IMR-90 (cell line): Measurements from ENCODE around the gene RAD21L1. TPM values are rescaled to one million over a fixed set of nuclear protein-coding genes. Genes with fewer than 3 reads are reported as not detected.
A peak's percentile ranks its signal among the peaks of the same experiment; 100 is the strongest.

Experiments used
- ATAC-seq: fragments of 200-7000 bp; cut with Tn5 transposase; 2 replicates; pipeline ENCODE4 v1.9.1; 2020; ENCODE audit warnings: low read depth, mild to moderate bottlenecking, moderate library complexity
- BruUV-seq: library from RNA; stranded (reverse); fragments of 400-500 nt; replicated peaks from 2 replicates; lab custom pipeline; 2021; lab: Mats Ljungman, UMichigan
- CTCF ChIA-PET: fragments of 300-600 bp; formaldehyde crosslinking; extraction: SDS; loops from one replicate; lab custom pipeline; 2021; ENCODE audit warnings: antibody characterized with exemption; lab: Yijun Ruan, JAX
- POLR2A ChIA-PET: fragments of 300-600 bp; sonication (Branson Sonifier 250); formaldehyde crosslinking; loops from one replicate; lab custom pipeline; 2022; ENCODE audit warnings: antibody characterized with exemption; ENCODE audit not compliant: unreplicated experiment; lab: Charles Lee
- DNase-seq: peaks from one replicate; pipeline ENCODE4 v3.0.0; 2013
- H2AFZ ChIP-seq: replicated peaks from 2 replicates; pipeline ENCODE3; 2013; ENCODE audit warnings: low read length, mild to moderate bottlenecking; ENCODE audit not compliant: poor library complexity
- H2AK5ac ChIP-seq: 2 replicates; pipeline ENCODE4 v1.6.1; 2013; ENCODE audit warnings: low read depth, low read length, inconsistent platforms
- H2AK9ac ChIP-seq: replicated peaks from 2 replicates; pipeline ENCODE3; 2013; ENCODE audit warnings: mild to moderate bottlenecking, low read depth, low read length, moderate library complexity; ENCODE audit not compliant: poor library complexity
- H2BK120ac ChIP-seq: 2 replicates; pipeline ENCODE4 v1.6.1; 2013; ENCODE audit warnings: low read depth, low read length, inconsistent platforms
- H2BK15ac ChIP-seq: 3 replicates; pipeline ENCODE4 v1.6.1; 2013; ENCODE audit warnings: low read depth, low read length, inconsistent platforms
- H2BK20ac ChIP-seq: 2 replicates; pipeline ENCODE4 v1.6.1; 2013; ENCODE audit warnings: low read depth, mild to moderate bottlenecking, inconsistent platforms, low read length, moderate library complexity
- H2BK5ac ChIP-seq: 2 replicates; pipeline ENCODE4 v1.6.1; 2013; ENCODE audit warnings: mild to moderate bottlenecking, low read depth, low read length, inconsistent platforms; ENCODE audit not compliant: poor library complexity, severe bottlenecking
- H3K14ac ChIP-seq: replicated peaks from 2 replicates; pipeline ENCODE4 v1.6.1; 2013; ENCODE audit warnings: low read depth, low read length, inconsistent platforms
- H3K18ac ChIP-seq: 2 replicates; pipeline ENCODE4 v1.6.1; 2013; ENCODE audit warnings: low read depth, low read length, control low read depth
- H3K23ac ChIP-seq: 2 replicates; pipeline ENCODE4 v1.6.1; 2013; ENCODE audit warnings: low read depth, low read length, inconsistent platforms
- H3K27ac ChIP-seq: 2 replicates; pipeline ENCODE4 v1.5.1; 2013; ENCODE audit warnings: mild to moderate bottlenecking, control low read depth, low read length; ENCODE audit not compliant: insufficient read depth
- H3K27me3 ChIP-seq: 2 replicates; pipeline ENCODE4 v1.6.1; 2013; ENCODE audit warnings: low read length; ENCODE audit not compliant: control insufficient read depth, insufficient read depth
- H3K36me3 ChIP-seq: 2 replicates; pipeline ENCODE4 v1.6.1; 2013; ENCODE audit warnings: low read length, mixed read lengths; ENCODE audit not compliant: control insufficient read depth, insufficient read depth
- H3K4ac ChIP-seq: 2 replicates; pipeline ENCODE4 v1.6.1; 2013; ENCODE audit warnings: low read depth, low read length, inconsistent platforms
- H3K4me1 ChIP-seq: 2 replicates; pipeline ENCODE4 v1.6.1; 2013; ENCODE audit warnings: low read length, mixed read lengths; ENCODE audit not compliant: control insufficient read depth, insufficient read depth
- H3K4me2 ChIP-seq: 2 replicates; pipeline ENCODE4 v1.6.1; 2013; ENCODE audit warnings: low read depth, mild to moderate bottlenecking, control low read depth, low read length, moderate library complexity
- H3K4me3 ChIP-seq: 2 replicates; pipeline ENCODE4 v1.5.1; 2013; ENCODE audit warnings: low read depth, mild to moderate bottlenecking, control low read depth, low read length, moderate library complexity; ENCODE audit not compliant: insufficient read depth
- H3K56ac ChIP-seq: 2 replicates; pipeline ENCODE4 v1.6.1; 2013; ENCODE audit warnings: low read length, inconsistent platforms; ENCODE audit not compliant: insufficient read depth; ENCODE audit errors: extremely low read depth
- H3K79me1 ChIP-seq, 2 experiments: 2 replicates each; pipeline ENCODE4 v1.6.1; 2013; ENCODE audit warnings: low read length in 2 of 2, inconsistent platforms in 1 of 2, low read depth in 1 of 2
- H3K9ac ChIP-seq: 2 replicates; pipeline ENCODE4 v1.6.1; 2013; ENCODE audit warnings: low read depth, low read length, control low read depth
- H3K9me1 ChIP-seq: 2 replicates; pipeline ENCODE4 v1.6.1; 2013; ENCODE audit warnings: low read length, inconsistent platforms; ENCODE audit not compliant: insufficient read depth
- H3K9me3 ChIP-seq: 2 replicates; pipeline ENCODE4 v1.6.1; 2013; ENCODE audit warnings: low read length; ENCODE audit not compliant: control insufficient read depth, insufficient read depth
- H4K20me1 ChIP-seq: 2 replicates; pipeline ENCODE4 v1.6.1; 2013; ENCODE audit warnings: low read length, inconsistent platforms; ENCODE audit not compliant: insufficient read depth
- H4K5ac ChIP-seq: 2 replicates; pipeline ENCODE4 v1.6.1; 2013; ENCODE audit warnings: mild to moderate bottlenecking, low read depth, low read length, control low read depth
- H4K8ac ChIP-seq, 2 experiments: 2 replicates each; pipeline ENCODE4 v1.6.1; 2013; ENCODE audit warnings: low read depth in 2 of 2, low read length in 2 of 2, control low read depth in 1 of 2, inconsistent platforms in 1 of 2
- H4K91ac ChIP-seq: 2 replicates; pipeline ENCODE4 v1.6.1; 2013; ENCODE audit warnings: low read depth, low read length, inconsistent platforms; ENCODE audit not compliant: insufficient read depth
- MAFK ChIP-seq: IDR thresholded peaks from 2 replicates; pipeline ENCODE4 v1.6.1; 2012; ENCODE audit warnings: low read depth, low read length, improper control_type of control experiment
- MAZ ChIP-seq: IDR thresholded peaks from 2 replicates; pipeline ENCODE4 v1.6.1; 2012; ENCODE audit warnings: low read depth, mild to moderate bottlenecking, low read length, improper control_type of control experiment, moderate library complexity, borderline replicate concordance
- WGBS, 2 experiments: methylation state at CpG; one replicate each; pipeline versions ENCODE4 v1.1.5 to v1.1.7; 2013; ENCODE audit warnings: missing lambda C conversion rate in 2 of 2; ENCODE audit not compliant: insufficient read length in 1 of 2; ENCODE audit errors: extremely low coverage in 2 of 2; 5-methylcytosine and 5-hydroxymethylcytosine counted together
- dilution Hi-C: fragments of 300-500 bp; cut with HindIII; formaldehyde crosslinking; loops from one replicate; pipeline ENCODE4 v1.14.3; 2018; ENCODE audit warnings: low sequenced_read_pairs; ENCODE audit not compliant: unreplicated experiment
- in situ Hi-C: fragments of 300-500 bp; cut with MboI; formaldehyde crosslinking; loops from 3 replicates; pipeline ENCODE4 v1.14.3; 2019; ENCODE audit warnings: low sequenced_read_pairs, inconsistent platforms, mixed read lengths
- intact Hi-C: fragments of 100-400 bp; cut with micrococcal nuclease; formaldehyde crosslinking; loops from 2 replicates; pipeline ENCODE4 v1.10.0; 2022
- polyA plus RNA-seq, 3 experiments: library from polyadenylated mRNA; depleted of rRNA; stranded (reverse); fragments of >200 nt; gene quantifications; 2 replicates each; pipeline ENCODE4 v1.2.3, GENCODE V29; 2012; ENCODE audit warnings: low replicate concordance in 1 of 3
- total RNA-seq: library from RNA; depleted of rRNA; stranded (reverse); fragments of >200 nt; gene quantifications from 2 replicates; pipeline ENCODE4 v1.2.3, GENCODE V29; 2012
- TF ChIP-seq, protein P1 (sequence below): conservative IDR thresholded peaks from 2 replicates; pipeline ENCODE4 v1.5.1; 2012; ENCODE audit warnings: mild to moderate bottlenecking, low read depth, low read length, improper control_type of control experiment

RAD21L1 gene
- total and polyA plus RNA-seq, 2 of the 4 experiments (the other 2 are of a cell fraction), result not detected

DNA sequence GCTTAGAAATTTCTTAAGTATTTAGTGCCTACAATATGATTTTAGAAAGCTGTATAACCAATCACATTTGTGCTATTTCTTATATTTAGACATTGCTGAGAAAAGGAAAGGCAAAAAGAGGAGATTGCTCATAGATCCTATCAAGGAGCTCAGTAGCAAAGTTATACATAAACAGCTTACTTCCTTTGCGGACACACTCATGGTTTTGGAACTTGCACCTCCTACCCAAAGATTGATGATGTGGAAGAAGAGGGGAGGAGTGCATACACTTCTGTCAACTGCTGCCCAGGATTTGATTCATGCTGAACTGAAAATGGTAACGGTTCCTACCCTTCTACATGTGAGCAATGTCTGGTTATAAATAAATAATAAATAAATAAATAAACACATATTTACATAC lies 16.7 kb downstream of the RAD21L1 start:
- dilution Hi-C loops (no loop called here), intact Hi-C loops (no loop called here)
- no peak overlapping the region for H3K4me2 ChIP-seq

More for the DNA sequence above, 16.7 kb downstream of the RAD21L1 start:
- H3K23ac ChIP-seq, result no peak overlapping the region
- no peak overlapping the region; the same call in 1 of the 2 replicates for H3K14ac ChIP-seq
- no peaks in the 10 kb centered on the region for H3K27me3 ChIP-seq
- no peak overlapping the region for H4K91ac ChIP-seq
- no peak overlapping the region for H3K56ac ChIP-seq
- H3K4ac ChIP-seq, result peak overlapping the region; percentile 74; the same call in 1 of the 2 replicates
- H3K79me1 ChIP-seq, result no peaks in the 10 kb centered on the region
- no peak overlapping the region for H3K27ac ChIP-seq
- POLR2A ChIA-PET, result no interaction called here
- H2AFZ ChIP-seq, result no peak overlapping the region
- CTCF ChIA-PET, result interaction anchor here (0.6 to 1.1 kb wide), 3 partner anchors 28 to 193 kb away, joined by 3 to 5 read pairs (median 4); no protein-coding TSS in a partner anchor
- peaks cover 3% of the 10 kb centered on the region; the same call in 1 of the 2 replicates for H4K20me1 ChIP-seq
- no peak overlapping the region for H4K5ac ChIP-seq
- H3K9me3 ChIP-seq, result no peaks in the 10 kb centered on the region
- no peak overlapping the region for H3K4me3 ChIP-seq
- TF ChIP-seq, protein P1, sequence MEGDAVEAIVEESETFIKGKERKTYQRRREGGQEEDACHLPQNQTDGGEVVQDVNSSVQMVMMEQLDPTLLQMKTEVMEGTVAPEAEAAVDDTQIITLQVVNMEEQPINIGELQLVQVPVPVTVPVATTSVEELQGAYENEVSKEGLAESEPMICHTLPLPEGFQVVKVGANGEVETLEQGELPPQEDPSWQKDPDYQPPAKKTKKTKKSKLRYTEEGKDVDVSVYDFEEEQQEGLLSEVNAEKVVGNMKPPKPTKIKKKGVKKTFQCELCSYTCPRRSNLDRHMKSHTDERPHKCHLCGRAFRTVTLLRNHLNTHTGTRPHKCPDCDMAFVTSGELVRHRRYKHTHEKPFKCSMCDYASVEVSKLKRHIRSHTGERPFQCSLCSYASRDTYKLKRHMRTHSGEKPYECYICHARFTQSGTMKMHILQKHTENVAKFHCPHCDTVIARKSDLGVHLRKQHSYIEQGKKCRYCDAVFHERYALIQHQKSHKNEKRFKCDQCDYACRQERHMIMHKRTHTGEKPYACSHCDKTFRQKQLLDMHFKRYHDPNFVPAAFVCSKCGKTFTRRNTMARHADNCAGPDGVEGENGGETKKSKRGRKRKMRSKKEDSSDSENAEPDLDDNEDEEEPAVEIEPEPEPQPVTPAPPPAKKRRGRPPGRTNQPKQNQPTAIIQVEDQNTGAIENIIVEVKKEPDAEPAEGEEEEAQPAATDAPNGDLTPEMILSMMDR, result no peak
- TF ChIP-seq MAZ (peak; percentile 19; the same call in 1 of the 2 replicates), MAFK (peak; percentile 24; the same call in 1 of the 2 replicates)
- no peak overlapping the region for H3K9ac ChIP-seq
- peak; percentile 93 for DNase-seq
- peaks cover 3% of the 10 kb centered on the region for H3K4me1 ChIP-seq
- H2AK9ac ChIP-seq, result no peak overlapping the region
- H3K18ac ChIP-seq, result no peak overlapping the region
- H2BK20ac ChIP-seq, result no peak overlapping the region
- no TSS peak for BruUV-seq
- peak; percentile 98 for ATAC-seq
- WGBS, 2 experiments, result no CpG with 5 or more reads among the region's 2 CpGs
- no peaks in the 10 kb centered on the region for H3K36me3 ChIP-seq
- no peak overlapping the region for H2BK15ac ChIP-seq
- peak overlapping the region; percentile 23 for H2BK5ac ChIP-seq
- peaks cover 5% of the 10 kb centered on the region; the same call in 1 of the 2 replicates for H3K9me1 ChIP-seq
- in situ Hi-C loops, result no loop called here
- H4K8ac ChIP-seq, result no peak overlapping the region
- peak overlapping the region; percentile 82; the same call in 1 of the 2 replicates for H2BK120ac ChIP-seq
- no peak overlapping the region for H2AK5ac ChIP-seq
